Measurements from ENCODE around the gene ANKRD45. TPM values are rescaled to one million over a fixed set of nuclear protein-coding genes. Genes with fewer than 3 reads are reported as not detected.

The ANKRD45 gene
- total and polyA plus RNA-seq, 2 of the 13 experiments (the other 11 are each of a cell fraction or from before 2014, with no cell fraction given), result not detected

- TF ChIP-seq ZNF644 (CRISPR knock-in tag; IDR thresholded peaks at IDR 0.05; ENCODE audit: low read depth), result no peak
- no peak for TF ChIP-seq ZNF576 (CRISPR knock-in tag; IDR thresholded peaks at IDR 0.05)
- TF ChIP-seq PCBP1 (IDR thresholded peaks at IDR 0.05; ENCODE audit: borderline replicate concordance, low read depth, low read length), result no peak
- 0 out of 2 replicates have a peak, but pooled peaks have one; percentile 19 for TF ChIP-seq ATF3 (CRISPR knock-in tag; IDR thresholded peaks at IDR 0.05)
- TF ChIP-seq JARID2 (CRISPR knock-in tag; IDR thresholded peaks at IDR 0.05; ENCODE audit: insufficient replicate concordance), result peak; percentile 51
- TF ChIP-seq ZNF616 (CRISPR knock-in tag; IDR thresholded peaks at IDR 0.05; ENCODE audit: low read depth), result no peak
- no peak for TF ChIP-seq TBX3 (IDR thresholded peaks at IDR 0.05; ENCODE audit: borderline replicate concordance)
- TF ChIP-seq ZNF281 (CRISPR knock-in tag; IDR thresholded peaks at IDR 0.05; ENCODE audit: borderline replicate concordance), result no peak
- TF ChIP-seq, protein P1, sequence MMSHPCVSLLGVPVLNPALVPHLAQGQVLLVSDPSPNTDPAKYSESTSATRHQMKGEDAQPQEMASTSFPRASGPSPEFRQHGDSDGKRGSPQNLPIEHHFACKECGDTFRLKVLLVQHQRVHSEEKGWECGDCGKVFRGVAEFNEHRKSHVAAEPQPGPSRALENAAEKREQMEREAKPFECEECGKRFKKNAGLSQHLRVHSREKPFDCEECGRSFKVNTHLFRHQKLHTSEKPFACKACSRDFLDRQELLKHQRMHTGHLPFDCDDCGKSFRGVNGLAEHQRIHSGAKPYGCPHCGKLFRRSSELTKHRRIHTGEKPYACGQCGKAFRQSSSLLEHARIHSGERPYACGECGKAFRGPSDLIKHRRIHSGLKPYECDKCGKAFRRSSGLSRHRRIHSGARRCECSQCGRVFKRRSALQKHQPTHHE (CRISPR knock-in tag; IDR thresholded peaks at IDR 0.05; ENCODE audit: borderline replicate concordance), result no peak; the same call in 1 of the 2 replicates
- peak; percentile 78 for TF ChIP-seq FOXA3 (CRISPR knock-in tag; IDR thresholded peaks at IDR 0.05)
- no peak; the same call in 1 of the 2 replicates for TF ChIP-seq ZNF782 (CRISPR knock-in tag; IDR thresholded peaks at IDR 0.05; ENCODE audit: borderline replicate concordance)
- no peak for TF ChIP-seq ZNF383 (CRISPR knock-in tag; IDR thresholded peaks at IDR 0.05; ENCODE audit: borderline replicate concordance)
- no peak for TF ChIP-seq RNF219 (CRISPR knock-in tag; IDR thresholded peaks at IDR 0.05)
- TF ChIP-seq MAZ (IDR thresholded peaks at IDR 0.05; ENCODE audit: borderline replicate concordance, low read depth, low read length), result no peak
- TF ChIP-seq MAZ (CRISPR knock-in tag; IDR thresholded peaks at IDR 0.05; ENCODE audit: low read depth), result peak; percentile 56; the same call in 1 of the 2 replicates
- 0 out of 2 replicates have a peak, but pooled peaks have one; percentile 34 for TF ChIP-seq ZBTB21 (CRISPR knock-in tag; IDR thresholded peaks at IDR 0.05)
- TF ChIP-seq, protein P2, sequence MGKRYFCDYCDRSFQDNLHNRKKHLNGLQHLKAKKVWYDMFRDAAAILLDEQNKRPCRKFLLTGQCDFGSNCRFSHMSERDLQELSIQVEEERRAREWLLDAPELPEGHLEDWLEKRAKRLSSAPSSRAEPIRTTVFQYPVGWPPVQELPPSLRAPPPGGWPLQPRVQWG (CRISPR knock-in tag; IDR thresholded peaks at IDR 0.05; ENCODE audit: borderline replicate concordance, low read depth), result no peak
- TF ChIP-seq ZKSCAN8 (CRISPR knock-in tag; IDR thresholded peaks at IDR 0.05; ENCODE audit: borderline replicate concordance), result peak; percentile 27; the same call in 1 of the 2 replicates
- peak; percentile 85 for TF ChIP-seq ZNF792 (CRISPR knock-in tag; IDR thresholded peaks at IDR 0.05)
- peak; percentile 58; the same call in 1 of the 2 replicates for TF ChIP-seq DMAP1 (CRISPR knock-in tag; IDR thresholded peaks at IDR 0.05)
- no peak; the same call in 1 of the 2 replicates for TF ChIP-seq ZSCAN21 (CRISPR knock-in tag; IDR thresholded peaks at IDR 0.05; ENCODE audit: borderline replicate concordance)
- TF ChIP-seq TAF15 (IDR thresholded peaks at IDR 0.05; ENCODE audit: low read depth, low read length, poor library complexity, severe bottlenecking), result no peak
Observed at GRCh38 chr1:173714759-173715537, 45.3 kb upstream of the ANKRD45 start, which contains the start of gene KLHL20 (continued).
